HepG2 (cell line): Measurements from ENCODE around the gene PLRG1. TPM values are rescaled to one million over a fixed set of nuclear protein-coding genes. Genes with fewer than 3 reads are reported as not detected.

Source experiments
- GATA4 ChIP-seq: sonication (generic); IDR thresholded peaks from 2 replicates; pipeline ENCODE4 v1.6.1; 2016; ENCODE audit warnings: antibody characterized with exemption, low read depth, borderline replicate concordance
- IKZF5 ChIP-seq: IDR thresholded peaks from 2 replicates; pipeline ENCODE4 v1.6.1; 2018; ENCODE audit warnings: missing genetic modification reagents, mild to moderate bottlenecking, missing compliant biosample characterization
- PAXIP1 ChIP-seq: sonication (generic); formaldehyde crosslinking; conservative IDR thresholded peaks from 2 replicates; pipeline ENCODE4 v1.4.0; 2020; ENCODE audit warnings: mild to moderate bottlenecking, missing genetic modification reagents, moderate library complexity
- POGZ ChIP-seq: sonication (generic); formaldehyde crosslinking; IDR thresholded peaks from 2 replicates; pipeline ENCODE4 v1.4.0; 2020; ENCODE audit warnings: mild to moderate bottlenecking, missing genetic modification reagents
- RBFOX2 ChIP-seq: fragments of 200-400 bp; formaldehyde crosslinking; IDR thresholded peaks from 2 replicates; pipeline ENCODE4 v1.6.1; 2017; ENCODE audit warnings: low read depth, mild to moderate bottlenecking, low read length
- RORA ChIP-seq: sonication (generic); formaldehyde crosslinking; IDR thresholded peaks from 2 replicates; pipeline ENCODE4 v1.5.0; 2020; ENCODE audit warnings: mild to moderate bottlenecking, missing genetic modification reagents, moderate library complexity
- ZBTB21 ChIP-seq: sonication (generic); formaldehyde crosslinking; IDR thresholded peaks from 2 replicates; pipeline ENCODE4 v1.4.0; 2020; ENCODE audit warnings: missing genetic modification reagents
- ZNF775 ChIP-seq: sonication (generic); formaldehyde crosslinking; IDR thresholded peaks from 2 replicates; pipeline ENCODE4 v1.4.0; 2020; ENCODE audit warnings: missing genetic modification reagents, mild to moderate bottlenecking, moderate library complexity, borderline replicate concordance
- polyA plus RNA-seq, 8 experiments: library from polyadenylated mRNA; depleted of rRNA in 3 of 8; stranded (reverse) in 7 of 8; unstranded in 1 of 8; fragments of >200 nt; fragmentation: Illumina TruSeq in 4 of 8; extraction: Trizol in 4 of 8; gene quantifications; 2 replicates each; pipeline versions ENCODE4 v1.2.1 to v1.2.3, GENCODE V29; 2011 to 2016; ENCODE audit warnings: low read depth in 4 of 8, missing spikeins in 1 of 8, mixed read lengths in 1 of 8; ENCODE audit not compliant: insufficient read depth in 1 of 8
- total RNA-seq, 5 experiments: library from RNA; depleted of rRNA; stranded (reverse); fragments of >200 nt; fragmentation: Illumina TruSeq; extraction: Trizol; gene quantifications; 2 replicates each; pipeline ENCODE4 v1.2.3, GENCODE V29; 2016; ENCODE audit warnings: low read depth in 1 of 5
- TF ChIP-seq, protein P1 (sequence below): sonication (generic); formaldehyde crosslinking; IDR thresholded peaks from 2 replicates; pipeline ENCODE4 v1.4.0; 2020; ENCODE audit warnings: mild to moderate bottlenecking, missing genetic modification reagents
- TF ChIP-seq, protein P2 (sequence below): sonication (generic); formaldehyde crosslinking; IDR thresholded peaks from 2 replicates; pipeline ENCODE4 v1.8.1; 2023; ENCODE audit warnings: mild to moderate bottlenecking, moderate library complexity, missing genetic modification reagents

Gene PLRG1
- total and polyA plus RNA-seq, 2 of the 13 experiments (the other 11 are each of a cell fraction or from before 2014, with no cell fraction given), result 77.3 to 110 TPM

DNA sequence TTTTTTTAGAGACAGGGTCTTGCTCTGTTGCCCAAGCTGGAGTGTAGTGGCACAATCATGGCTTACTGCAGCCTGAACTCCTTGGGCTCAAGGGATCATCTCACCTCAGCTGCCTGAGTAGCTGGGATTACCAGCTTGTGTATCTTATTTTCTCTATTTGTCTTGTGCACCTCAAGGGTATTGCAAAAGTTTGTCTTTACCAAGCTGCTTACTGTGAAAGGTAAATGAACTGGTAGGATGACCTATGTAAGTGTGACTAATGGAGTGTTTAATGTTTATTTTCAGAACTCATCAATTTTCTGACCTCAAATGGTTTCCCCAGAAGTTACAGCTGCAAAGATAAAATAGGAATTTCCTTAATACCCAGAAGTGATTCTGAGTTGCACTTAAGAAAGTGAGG, 45.6 kb upstream of the PLRG1 start (continued):
- TF ChIP-seq, protein P1, sequence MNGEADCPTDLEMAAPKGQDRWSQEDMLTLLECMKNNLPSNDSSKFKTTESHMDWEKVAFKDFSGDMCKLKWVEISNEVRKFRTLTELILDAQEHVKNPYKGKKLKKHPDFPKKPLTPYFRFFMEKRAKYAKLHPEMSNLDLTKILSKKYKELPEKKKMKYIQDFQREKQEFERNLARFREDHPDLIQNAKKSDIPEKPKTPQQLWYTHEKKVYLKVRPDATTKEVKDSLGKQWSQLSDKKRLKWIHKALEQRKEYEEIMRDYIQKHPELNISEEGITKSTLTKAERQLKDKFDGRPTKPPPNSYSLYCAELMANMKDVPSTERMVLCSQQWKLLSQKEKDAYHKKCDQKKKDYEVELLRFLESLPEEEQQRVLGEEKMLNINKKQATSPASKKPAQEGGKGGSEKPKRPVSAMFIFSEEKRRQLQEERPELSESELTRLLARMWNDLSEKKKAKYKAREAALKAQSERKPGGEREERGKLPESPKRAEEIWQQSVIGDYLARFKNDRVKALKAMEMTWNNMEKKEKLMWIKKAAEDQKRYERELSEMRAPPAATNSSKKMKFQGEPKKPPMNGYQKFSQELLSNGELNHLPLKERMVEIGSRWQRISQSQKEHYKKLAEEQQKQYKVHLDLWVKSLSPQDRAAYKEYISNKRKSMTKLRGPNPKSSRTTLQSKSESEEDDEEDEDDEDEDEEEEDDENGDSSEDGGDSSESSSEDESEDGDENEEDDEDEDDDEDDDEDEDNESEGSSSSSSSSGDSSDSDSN (CRISPR knock-in tag), result no peak
- TF ChIP-seq, protein P2, sequence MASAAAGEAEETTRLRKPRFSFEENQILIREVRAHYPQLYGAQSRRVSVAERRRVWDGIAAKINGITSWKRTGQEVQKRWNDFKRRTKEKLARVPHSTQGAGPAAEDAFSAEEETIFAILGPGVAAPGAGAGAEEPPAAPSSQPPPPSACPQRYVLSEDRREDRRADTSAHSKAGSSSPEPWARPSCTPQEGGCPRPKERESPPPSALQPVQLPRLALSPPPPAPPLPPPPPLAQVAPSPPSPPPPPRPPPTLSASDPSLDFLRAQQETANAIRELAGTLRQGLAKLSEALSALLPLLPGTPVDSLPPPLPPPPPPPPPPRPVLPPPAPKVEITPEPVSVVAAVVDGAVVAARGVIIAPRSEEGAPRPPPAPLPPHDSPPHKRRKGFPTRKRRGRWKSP (CRISPR knock-in tag), result no peak
- TF ChIP-seq ZNF775 (CRISPR knock-in tag) (no peak), GATA4 (peak; percentile 88), RORA (CRISPR knock-in tag) (no peak), RBFOX2 (no peak), PAXIP1 (CRISPR knock-in tag) (peak; percentile 84), POGZ (peak; percentile 65), ZBTB21 (CRISPR knock-in tag) (no peak), IKZF5 (CRISPR knock-in tag) (peak; percentile 58; the same call in 1 of the 2 replicates)
- TF ChIP-seq, all 625 proteins: peak for 131
